Measurements from ENCODE around the gene PCDHGA8.
A peak's percentile ranks its signal among the peaks of the same experiment; 100 is the strongest.
"Not testable (repeated sequence)": the region's sequence is repeated elsewhere in the genome, so short reads cannot be mapped to it uniquely, and the experiment has no call there.

DNA sequence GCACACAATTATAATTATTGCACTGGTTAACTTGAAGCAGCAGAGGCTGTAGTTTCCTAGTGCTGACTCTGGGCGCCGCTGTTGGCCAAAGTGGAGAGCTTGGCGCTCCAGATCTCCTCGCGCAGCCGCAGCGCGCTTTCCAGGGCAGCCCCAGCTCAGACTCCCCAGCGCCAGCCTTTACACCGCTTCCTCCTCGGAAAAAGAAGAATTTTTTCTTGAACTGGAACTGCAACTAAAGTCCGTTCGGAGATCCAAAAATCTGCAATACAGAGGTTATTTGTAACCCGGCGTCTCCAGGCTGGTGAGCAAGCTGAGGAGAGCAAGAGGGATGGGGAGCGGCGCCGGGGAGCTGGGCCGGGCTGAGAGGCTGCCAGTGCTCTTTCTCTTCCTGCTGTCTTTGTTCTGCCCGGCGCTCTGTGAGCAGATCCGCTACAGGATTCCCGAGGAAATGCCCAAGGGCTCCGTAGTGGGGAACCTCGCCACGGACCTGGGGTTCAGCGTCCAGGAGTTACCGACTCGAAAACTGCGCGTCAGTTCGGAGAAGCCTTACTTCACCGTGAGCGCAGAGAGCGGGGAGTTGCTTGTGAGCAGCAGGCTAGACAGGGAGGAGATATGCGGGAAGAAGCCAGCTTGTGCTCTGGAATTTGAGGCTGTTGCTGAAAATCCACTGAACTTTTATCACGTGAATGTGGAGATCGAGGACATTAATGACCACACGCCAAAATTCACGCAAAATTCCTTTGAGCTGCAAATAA, 4.7 kb upstream of the PCDHGA8 start, which contains the start of gene PCDHGB4:
- TF ChIP-seq, protein P1, sequence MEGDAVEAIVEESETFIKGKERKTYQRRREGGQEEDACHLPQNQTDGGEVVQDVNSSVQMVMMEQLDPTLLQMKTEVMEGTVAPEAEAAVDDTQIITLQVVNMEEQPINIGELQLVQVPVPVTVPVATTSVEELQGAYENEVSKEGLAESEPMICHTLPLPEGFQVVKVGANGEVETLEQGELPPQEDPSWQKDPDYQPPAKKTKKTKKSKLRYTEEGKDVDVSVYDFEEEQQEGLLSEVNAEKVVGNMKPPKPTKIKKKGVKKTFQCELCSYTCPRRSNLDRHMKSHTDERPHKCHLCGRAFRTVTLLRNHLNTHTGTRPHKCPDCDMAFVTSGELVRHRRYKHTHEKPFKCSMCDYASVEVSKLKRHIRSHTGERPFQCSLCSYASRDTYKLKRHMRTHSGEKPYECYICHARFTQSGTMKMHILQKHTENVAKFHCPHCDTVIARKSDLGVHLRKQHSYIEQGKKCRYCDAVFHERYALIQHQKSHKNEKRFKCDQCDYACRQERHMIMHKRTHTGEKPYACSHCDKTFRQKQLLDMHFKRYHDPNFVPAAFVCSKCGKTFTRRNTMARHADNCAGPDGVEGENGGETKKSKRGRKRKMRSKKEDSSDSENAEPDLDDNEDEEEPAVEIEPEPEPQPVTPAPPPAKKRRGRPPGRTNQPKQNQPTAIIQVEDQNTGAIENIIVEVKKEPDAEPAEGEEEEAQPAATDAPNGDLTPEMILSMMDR (optimal IDR thresholded peaks at IDR 0.05 in 1 of 3, IDR thresholded peaks at IDR 0.05 in 1 of 3, conservative IDR thresholded peaks at IDR 0.05 in 1 of 3; ENCODE audit: extremely low read depth in 1 of 3, insufficient read depth in 2 of 3, low read length in 3 of 3): peak in 2 of 3 experiments; percentile 47 to 64
- not testable (repeated sequence) for TF ChIP-seq EZH2 (IDR thresholded peaks at IDR 0.05; ENCODE audit: low read length)
